ENCODE measurements around the gene GRIK2. TPM values are rescaled to one million over a fixed set of nuclear protein-coding genes. Genes with fewer than 3 reads are reported as not detected.

Gene GRIK2
- total RNA-seq, 3 donors from 2014 or later, result 1.3 to 1.8 (median 1.5) TPM

DNA sequence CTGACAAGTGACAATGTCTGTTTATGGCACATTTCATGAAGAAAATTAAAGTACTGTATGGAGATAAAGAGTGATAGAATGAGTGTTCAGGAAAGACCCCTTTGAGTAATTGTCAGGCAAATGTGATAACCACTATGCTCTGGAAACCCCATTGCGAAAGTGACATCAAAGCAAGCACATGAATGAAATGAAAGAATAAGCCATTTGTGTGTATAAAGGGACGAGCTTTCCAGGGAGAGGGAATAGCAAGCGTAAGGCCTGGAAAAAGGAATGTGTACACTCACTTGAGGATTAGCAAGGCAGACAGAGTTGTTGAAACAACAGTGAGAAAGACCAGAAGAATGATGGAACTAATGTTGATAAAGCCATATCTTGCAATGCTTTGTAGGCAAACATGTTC lies 490.0 kb downstream of the GRIK2 start:
- H3K9me3 ChIP-seq, result no peaks in the 10 kb centered on the region
- ATAC-seq (no peak), DNase-seq (no peak)
- no peak overlapping the region for H3K4me3 ChIP-seq
- intact Hi-C loops (cut with DNase I, micrococcal nuclease), result no loop called here
- TF ChIP-seq, protein P1, sequence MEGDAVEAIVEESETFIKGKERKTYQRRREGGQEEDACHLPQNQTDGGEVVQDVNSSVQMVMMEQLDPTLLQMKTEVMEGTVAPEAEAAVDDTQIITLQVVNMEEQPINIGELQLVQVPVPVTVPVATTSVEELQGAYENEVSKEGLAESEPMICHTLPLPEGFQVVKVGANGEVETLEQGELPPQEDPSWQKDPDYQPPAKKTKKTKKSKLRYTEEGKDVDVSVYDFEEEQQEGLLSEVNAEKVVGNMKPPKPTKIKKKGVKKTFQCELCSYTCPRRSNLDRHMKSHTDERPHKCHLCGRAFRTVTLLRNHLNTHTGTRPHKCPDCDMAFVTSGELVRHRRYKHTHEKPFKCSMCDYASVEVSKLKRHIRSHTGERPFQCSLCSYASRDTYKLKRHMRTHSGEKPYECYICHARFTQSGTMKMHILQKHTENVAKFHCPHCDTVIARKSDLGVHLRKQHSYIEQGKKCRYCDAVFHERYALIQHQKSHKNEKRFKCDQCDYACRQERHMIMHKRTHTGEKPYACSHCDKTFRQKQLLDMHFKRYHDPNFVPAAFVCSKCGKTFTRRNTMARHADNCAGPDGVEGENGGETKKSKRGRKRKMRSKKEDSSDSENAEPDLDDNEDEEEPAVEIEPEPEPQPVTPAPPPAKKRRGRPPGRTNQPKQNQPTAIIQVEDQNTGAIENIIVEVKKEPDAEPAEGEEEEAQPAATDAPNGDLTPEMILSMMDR (IDR thresholded peaks at IDR 0.05), result no peak
- no peaks in the 10 kb centered on the region for H3K36me3 ChIP-seq (ENCODE audit: low read depth)
- no peaks in the 10 kb centered on the region for H3K4me1 ChIP-seq (ENCODE audit: low read depth)

DNA sequence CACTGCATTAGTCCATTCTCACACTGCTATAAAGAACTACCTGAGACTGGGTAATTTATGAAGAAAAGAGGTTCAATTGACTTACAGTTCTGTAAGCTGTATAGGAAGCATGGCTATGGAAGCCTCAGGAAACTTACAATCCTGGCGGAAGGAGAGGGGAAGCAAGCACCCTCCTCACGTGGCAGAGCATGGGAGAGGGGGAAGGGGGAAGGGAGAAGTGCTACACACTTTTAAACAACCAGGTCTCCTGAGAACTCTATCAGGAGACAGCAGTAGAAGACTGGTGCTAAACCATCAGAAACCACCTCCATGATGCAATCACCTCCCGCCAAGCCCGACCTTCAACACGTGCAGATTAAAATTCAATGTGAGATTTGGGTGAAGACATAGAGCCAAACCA lies 494.0 kb downstream of the GRIK2 start:
- Histone ChIP-seq H3K4me1 (ENCODE audit: low read depth) (no peaks in the 10 kb centered on the region), H3K9me3 (no peaks in the 10 kb centered on the region), H3K4me3 (no peak overlapping the region), H3K36me3 (ENCODE audit: low read depth) (no peaks in the 10 kb centered on the region)
- no peak for ATAC-seq
- intact Hi-C loops (cut with DNase I, micrococcal nuclease), result no loop called here
- no peak for DNase-seq
- TF ChIP-seq, protein P1 (IDR thresholded peaks at IDR 0.05), result no peak

DNA sequence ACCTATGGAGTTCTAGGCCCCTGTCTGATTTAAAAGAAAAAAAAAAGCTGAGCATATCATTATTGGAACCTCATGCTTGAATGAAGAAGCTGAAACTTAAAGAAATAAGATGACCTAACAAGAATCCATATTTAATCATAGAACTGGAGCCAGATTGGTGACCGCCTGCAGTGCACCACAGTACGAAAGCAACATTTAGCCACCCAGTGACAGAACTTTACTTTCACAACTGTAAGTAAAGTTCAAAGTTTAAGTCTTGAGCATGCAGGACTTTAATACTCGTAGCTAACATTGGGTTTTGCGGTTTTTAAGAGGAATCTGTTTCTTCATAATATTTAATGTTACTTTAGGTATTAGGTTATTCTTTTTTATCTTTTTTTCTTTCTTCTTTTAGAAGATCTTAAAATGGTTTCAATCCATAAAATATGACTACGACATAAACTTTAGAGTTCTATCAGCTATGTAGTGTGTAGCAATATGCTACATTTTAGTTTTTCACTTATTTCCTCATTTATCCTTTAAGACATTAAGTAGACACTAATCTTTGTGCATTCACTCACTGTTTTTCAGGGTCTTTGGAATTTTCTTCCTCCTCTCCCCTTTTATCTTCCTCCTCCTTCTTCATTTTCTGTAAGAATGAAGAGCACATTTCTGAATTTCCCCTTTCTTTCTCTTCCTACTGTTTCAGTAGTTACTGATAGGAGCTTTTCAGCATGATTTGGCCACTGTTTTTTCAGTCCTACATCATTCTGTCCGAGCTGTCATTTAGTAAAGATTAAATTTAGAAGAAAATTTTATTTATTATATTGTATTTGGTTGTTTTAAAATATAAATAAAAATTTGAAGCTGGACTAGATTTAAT lies 514.1 kb downstream of the GRIK2 start:
- TF ChIP-seq, protein P1 (IDR thresholded peaks at IDR 0.05), result no peak
- ATAC-seq (no peak), DNase-seq (no peak)
- intact Hi-C loops (cut with DNase I, micrococcal nuclease), result no loop called here
- Histone ChIP-seq H3K4me3 (no peak overlapping the region), H3K9me3 (no peaks in the 10 kb centered on the region), H3K4me1 (ENCODE audit: low read depth) (no peaks in the 10 kb centered on the region), H3K36me3 (ENCODE audit: low read depth) (no peaks in the 10 kb centered on the region)

DNA sequence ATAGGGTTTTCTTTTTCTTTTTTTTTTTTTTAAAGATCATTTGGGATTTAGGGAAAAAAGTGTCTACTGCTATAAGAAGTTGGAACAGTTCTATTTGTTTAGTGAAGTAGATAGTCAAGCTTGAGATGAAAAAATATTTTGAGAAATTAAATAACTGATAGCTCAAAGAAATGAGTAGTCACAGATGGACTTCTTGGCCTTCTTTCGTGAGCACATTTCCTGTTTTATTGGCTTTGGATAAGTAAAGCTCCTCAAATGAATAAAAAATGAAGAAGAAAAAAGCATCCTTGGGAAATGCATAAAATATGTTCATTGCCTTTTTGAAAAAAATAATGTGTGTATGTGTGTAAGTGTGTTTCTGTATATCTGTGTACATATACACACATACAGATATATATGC lies 515.9 kb downstream of the GRIK2 start:
- Histone ChIP-seq H3K4me1 (ENCODE audit: low read depth) (no peaks in the 10 kb centered on the region), H3K36me3 (ENCODE audit: low read depth) (no peaks in the 10 kb centered on the region), H3K9me3 (no peaks in the 10 kb centered on the region), H3K4me3 (no peak overlapping the region)
- ATAC-seq, result no peak
- TF ChIP-seq, protein P1 (IDR thresholded peaks at IDR 0.05), result no peak
- intact Hi-C loops (cut with DNase I, micrococcal nuclease), result no loop called here
- DNase-seq, result no peak

DNA sequence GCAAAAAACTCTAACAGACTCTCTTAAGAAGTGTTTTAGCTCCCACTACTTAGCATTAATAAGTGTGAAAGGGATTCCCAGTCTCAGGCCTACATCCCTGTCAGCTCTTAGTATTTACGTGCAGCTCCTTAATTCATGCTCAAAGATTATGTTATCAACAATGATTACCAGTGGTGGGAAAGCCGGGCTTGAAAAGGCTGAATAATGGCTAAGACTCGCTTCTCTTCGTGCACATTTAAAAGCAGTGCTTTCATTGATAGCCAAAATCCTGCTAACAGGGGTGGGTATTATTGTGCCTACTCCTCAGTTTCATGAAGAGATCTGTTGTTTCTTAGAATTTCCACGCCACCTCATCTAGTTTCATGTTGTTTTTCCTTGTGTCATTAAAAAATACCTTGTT lies 518.8 kb downstream of the GRIK2 start:
- TF ChIP-seq, protein P1 (IDR thresholded peaks at IDR 0.05), result no peak
- intact Hi-C loops (cut with DNase I, micrococcal nuclease), result no loop called here
- Histone ChIP-seq H3K4me3 (no peak overlapping the region), H3K9me3 (no peaks in the 10 kb centered on the region), H3K36me3 (ENCODE audit: low read depth) (no peaks in the 10 kb centered on the region), H3K4me1 (ENCODE audit: low read depth) (no peaks in the 10 kb centered on the region)
- no peak for ATAC-seq
- no peak for DNase-seq
